ENCODE data around the gene SIM1. TPM values are rescaled to one million over a fixed set of nuclear protein-coding genes. Genes with fewer than 3 reads are reported as not detected.

SIM1 gene
- total RNA-seq, 4 donors from 2014 or later, result 0.18 to 0.72 (median 0.42) TPM

- Histone ChIP-seq H3K27me3 (peaks cover 98% of the 10 kb centered on the region), H3K27ac (no peak overlapping the region), H3K36me3 (no peaks in the 10 kb centered on the region), H3K9me3 (no peaks in the 10 kb centered on the region), H3K4me3 (no peak overlapping the region), H3K4me1 (peaks cover 18% of the 10 kb centered on the region)
- TF ChIP-seq POLR2AphosphoS5 (IDR thresholded peaks at IDR 0.05) (no peak), EP300 (IDR thresholded peaks at IDR 0.05) (no peak), POLR2A (IDR thresholded peaks at IDR 0.05) (no peak)
- TF ChIP-seq, protein P1, sequence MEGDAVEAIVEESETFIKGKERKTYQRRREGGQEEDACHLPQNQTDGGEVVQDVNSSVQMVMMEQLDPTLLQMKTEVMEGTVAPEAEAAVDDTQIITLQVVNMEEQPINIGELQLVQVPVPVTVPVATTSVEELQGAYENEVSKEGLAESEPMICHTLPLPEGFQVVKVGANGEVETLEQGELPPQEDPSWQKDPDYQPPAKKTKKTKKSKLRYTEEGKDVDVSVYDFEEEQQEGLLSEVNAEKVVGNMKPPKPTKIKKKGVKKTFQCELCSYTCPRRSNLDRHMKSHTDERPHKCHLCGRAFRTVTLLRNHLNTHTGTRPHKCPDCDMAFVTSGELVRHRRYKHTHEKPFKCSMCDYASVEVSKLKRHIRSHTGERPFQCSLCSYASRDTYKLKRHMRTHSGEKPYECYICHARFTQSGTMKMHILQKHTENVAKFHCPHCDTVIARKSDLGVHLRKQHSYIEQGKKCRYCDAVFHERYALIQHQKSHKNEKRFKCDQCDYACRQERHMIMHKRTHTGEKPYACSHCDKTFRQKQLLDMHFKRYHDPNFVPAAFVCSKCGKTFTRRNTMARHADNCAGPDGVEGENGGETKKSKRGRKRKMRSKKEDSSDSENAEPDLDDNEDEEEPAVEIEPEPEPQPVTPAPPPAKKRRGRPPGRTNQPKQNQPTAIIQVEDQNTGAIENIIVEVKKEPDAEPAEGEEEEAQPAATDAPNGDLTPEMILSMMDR (IDR thresholded peaks at IDR 0.05), result no peak
- 30% methylated on average over 48 of the region's 54 CpGs for WGBS
- no peak for DNase-seq (ENCODE audit: low spot score in 2 of 2)
These were observed 9.2 kb downstream of the SIM1 start for GRCh38 chr6:100455230-100456124.

DNA sequence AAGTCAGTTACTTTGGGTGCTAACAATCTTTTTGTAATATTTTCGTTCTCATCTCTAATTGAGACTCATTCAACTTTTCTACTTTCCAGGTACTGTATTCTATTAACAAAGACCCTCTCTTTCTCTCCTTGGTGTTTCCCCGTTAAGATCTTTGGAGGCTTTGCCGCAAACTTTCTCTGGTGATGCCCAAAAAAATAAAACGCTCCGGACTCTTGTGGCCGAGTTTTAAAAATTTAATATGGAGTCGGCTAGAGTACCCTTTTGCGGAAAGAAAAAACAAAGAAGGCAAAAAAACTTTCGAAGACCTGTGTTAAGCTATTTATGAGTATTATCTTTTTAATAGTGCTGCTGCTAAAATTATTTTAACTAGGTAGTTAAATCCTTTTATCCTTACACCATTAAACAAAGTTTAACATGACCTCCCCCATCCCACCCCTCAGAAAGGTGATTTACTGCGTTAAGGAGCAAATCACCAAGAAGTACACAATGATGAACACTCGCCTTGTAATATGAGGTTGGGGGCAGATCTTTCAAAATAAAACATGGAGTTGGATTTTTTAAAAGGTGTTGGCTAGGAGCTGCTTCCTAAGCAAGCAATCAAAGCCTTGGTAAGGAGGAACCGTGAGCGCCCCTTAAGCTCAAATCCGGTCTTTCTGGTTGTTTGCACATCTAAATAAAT is 10.0 kb downstream of the SIM1 start:
- no peak for TF ChIP-seq POLR2A (IDR thresholded peaks at IDR 0.05)
- TF ChIP-seq POLR2AphosphoS5 (IDR thresholded peaks at IDR 0.05), result no peak
- no peak for TF ChIP-seq EP300 (IDR thresholded peaks at IDR 0.05)
- TF ChIP-seq, protein P1 (IDR thresholded peaks at IDR 0.05), result no peak
- Histone ChIP-seq H3K9me3 (no peaks in the 10 kb centered on the region), H3K4me1 (peaks cover 18% of the 10 kb centered on the region), H3K4me3 (no peak overlapping the region), H3K27me3 (peaks cover 97% of the 10 kb centered on the region), H3K27ac (no peak overlapping the region), H3K36me3 (no peaks in the 10 kb centered on the region)
- 33% methylated on average over 14 of the region's 14 CpGs for WGBS
- no peak for DNase-seq (ENCODE audit: low spot score in 2 of 2)

DNA sequence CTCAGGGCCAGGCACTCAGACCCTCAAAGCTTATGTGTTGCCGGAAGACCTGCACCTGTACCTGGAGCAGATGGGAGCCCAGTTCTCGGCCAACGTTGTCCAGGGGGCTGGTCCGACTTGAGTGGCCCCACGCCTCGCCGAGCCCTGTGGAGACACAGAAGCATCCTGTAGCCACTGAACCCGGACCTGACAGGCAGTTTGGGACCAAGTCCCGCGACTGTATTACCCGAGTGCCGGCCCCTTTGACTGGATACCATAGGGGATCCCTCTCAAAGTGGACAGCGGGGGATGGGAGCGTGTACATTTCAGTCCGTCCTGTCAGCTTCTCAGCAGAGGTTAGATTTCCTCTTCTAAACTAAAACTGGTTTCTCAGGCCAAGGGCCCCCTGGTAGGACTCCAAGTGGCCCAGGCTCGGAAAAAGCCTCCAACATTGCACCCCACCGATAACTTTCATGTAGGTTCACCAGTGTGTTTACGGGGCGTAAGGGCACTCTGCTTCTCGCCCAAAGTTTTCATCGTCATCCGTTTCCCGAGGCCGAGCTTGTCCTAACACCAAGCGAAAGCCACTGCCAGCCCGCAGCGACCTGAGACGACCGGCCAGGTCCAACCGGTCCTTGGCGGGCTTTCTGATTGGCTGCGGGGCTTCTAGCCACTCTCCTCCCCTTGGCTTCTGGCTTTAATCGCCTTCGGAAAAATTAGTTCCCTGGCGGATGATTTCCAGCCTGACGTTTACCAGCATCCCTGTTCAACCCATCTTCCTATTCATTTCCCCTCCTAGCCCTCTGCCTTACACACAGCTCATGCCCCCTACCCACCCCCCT is 10.8 kb downstream of the SIM1 start:
- H3K27me3 ChIP-seq, result peaks cover 97% of the 10 kb centered on the region
- no peak overlapping the region for H3K4me3 ChIP-seq
- H3K9me3 ChIP-seq, result no peaks in the 10 kb centered on the region
- 23% methylated on average over 24 of the region's 36 CpGs for WGBS
- H3K4me1 ChIP-seq, result peaks cover 18% of the 10 kb centered on the region
- TF ChIP-seq, protein P1 (IDR thresholded peaks at IDR 0.05), result no peak
- TF ChIP-seq POLR2A (IDR thresholded peaks at IDR 0.05) (no peak), EP300 (IDR thresholded peaks at IDR 0.05) (no peak), POLR2AphosphoS5 (IDR thresholded peaks at IDR 0.05) (no peak)
- H3K36me3 ChIP-seq, result no peaks in the 10 kb centered on the region
- H3K27ac ChIP-seq, result no peak overlapping the region
- DNase-seq (ENCODE audit: low spot score in 2 of 2), result no peak

GRCh38 chr6:100452998-100453397 is 11.7 kb downstream of the SIM1 start:
- Histone ChIP-seq H3K27me3 (peaks cover 97% of the 10 kb centered on the region), H3K27ac (no peak overlapping the region), H3K4me1 (peaks cover 15% of the 10 kb centered on the region), H3K4me3 (no peak overlapping the region), H3K36me3 (no peaks in the 10 kb centered on the region), H3K9me3 (no peaks in the 10 kb centered on the region)
- TF ChIP-seq POLR2A (IDR thresholded peaks at IDR 0.05) (no peak), POLR2AphosphoS5 (IDR thresholded peaks at IDR 0.05) (no peak), EP300 (IDR thresholded peaks at IDR 0.05) (no peak)
- TF ChIP-seq, protein P1 (IDR thresholded peaks at IDR 0.05), result no peak
- 36% methylated on average over 3 of the region's 3 CpGs for WGBS
- DNase-seq (ENCODE audit: low spot score in 2 of 2), result no peak
